NT2/D1 (cell line): ENCODE results near the gene UBE2K.

Source experiments
- SUZ12 ChIP-seq: IDR thresholded peaks from 2 replicates; pipeline ENCODE4 v1.6.1; 2011; ENCODE audit not compliant: insufficient read length, insufficient read depth; ENCODE audit errors: extremely low read depth
- YY1 ChIP-seq: IDR thresholded peaks from 2 replicates; pipeline ENCODE4 v1.6.1; 2011; ENCODE audit not compliant: insufficient read length, insufficient read depth
- ZNF274 ChIP-seq: IDR thresholded peaks from 2 replicates; pipeline ENCODE4 v1.6.1; 2011; ENCODE audit warnings: mild to moderate bottlenecking, low read depth, low read length

GRCh38 chr4:39713691-39714090, 15.8 kb downstream of the UBE2K start:
- no peak for TF ChIP-seq SUZ12
- no peak for TF ChIP-seq ZNF274
- TF ChIP-seq YY1, result no peak
